Uterus (tissue), 2 donors: ENCODE data around the gene EYA3.

ENCODE experiments used
- CTCF ChIP-seq, 4 experiments: fragments of 200-600 bp in 2 of 4; fragments of 450-650 bp in 2 of 4; sonication (generic) in 2 of 4; IDR thresholded peaks; one replicate each; pipeline ENCODE4 v1.5.1; 2016 to 2019; ENCODE audit warnings: antibody characterized with exemption in 4 of 4, mild to moderate bottlenecking in 2 of 4, moderate library complexity in 1 of 4
- POLR2A ChIP-seq, 2 donors: fragments of 450-650 bp; IDR thresholded peaks; one replicate each; pipeline ENCODE4 v1.6.1; 2016; ENCODE audit warnings: antibody characterized with exemption in 2 of 2, mild to moderate bottlenecking in 1 of 2, moderate library complexity in 1 of 2

- no peak for TF ChIP-seq CTCF (IDR thresholded peaks at IDR 0.05)
- no peak for TF ChIP-seq POLR2A (IDR thresholded peaks at IDR 0.05)
Measured at GRCh38 chr1:28027238-28027637, 61.2 kb downstream of the EYA3 start.
